Ishikawa (cell line): ENCODE data around the gene EEIG1.

ENCODE experiments used
- CEBPB ChIP-seq: IDR thresholded peaks from 2 replicates; pipeline ENCODE4 v1.6.1; 2012
- CREB1 ChIP-seq: IDR thresholded peaks from 2 replicates; pipeline ENCODE4 v1.6.1; 2012; ENCODE audit warnings: low read depth
- EGR1 ChIP-seq: IDR thresholded peaks from 2 replicates; pipeline ENCODE4 v1.6.1; 2012
- EP300 ChIP-seq: IDR thresholded peaks from 2 replicates; pipeline ENCODE4 v1.6.1; 2012; ENCODE audit warnings: borderline replicate concordance
- MAX ChIP-seq: IDR thresholded peaks from 2 replicates; pipeline ENCODE4 v1.6.1; 2012
- NFIC ChIP-seq: IDR thresholded peaks from 2 replicates; pipeline ENCODE4 v1.6.1; 2012
- RAD21 ChIP-seq: IDR thresholded peaks from 2 replicates; pipeline ENCODE4 v1.6.1; 2012; ENCODE audit warnings: low read depth
- REST ChIP-seq: IDR thresholded peaks from 2 replicates; pipeline ENCODE4 v1.6.1; 2012; ENCODE audit warnings: low read depth, mild to moderate bottlenecking
- TCF12 ChIP-seq: IDR thresholded peaks from 2 replicates; pipeline ENCODE4 v1.6.1; 2012; ENCODE audit warnings: low read depth
- USF1 ChIP-seq: IDR thresholded peaks from 2 replicates; pipeline ENCODE4 v1.6.1; 2012
- YY1 ChIP-seq: IDR thresholded peaks from 2 replicates; pipeline ENCODE4 v1.6.1; 2012; ENCODE audit warnings: low read depth
- ZBTB7A ChIP-seq: IDR thresholded peaks from 2 replicates; pipeline ENCODE4 v1.6.1; 2012; ENCODE audit warnings: low read depth

EEIG1 gene

GRCh38 chr9:127934248-127934647, 46.5 kb downstream of the EEIG1 start:
- TF ChIP-seq EP300 (no peak), TCF12 (no peak), USF1 (no peak), NFIC (no peak), EGR1 (no peak), ZBTB7A (no peak), CEBPB (no peak), CREB1 (no peak), MAX (no peak), YY1 (no peak), RAD21 (no peak), REST (no peak)

- TF ChIP-seq USF1 (peak; percentile 60), CEBPB (0 out of 2 replicates have a peak, but pooled peaks have one; percentile 13), YY1 (no peak)
These were observed 49.5 kb downstream of the EEIG1 start for GRCh38 chr9:127931092-127931881.
